WTC11 (cell line): ENCODE data around the gene CNKSR3. TPM values are rescaled to one million over a fixed set of nuclear protein-coding genes. Genes with fewer than 3 reads are reported as not detected.

Experiments
- ATAC-seq: fragments of 200-7000 bp; cut with Tn5 transposase; 2 replicates; pipeline ENCODE4 v1.10.0; 2021; ENCODE audit warnings: mild to moderate bottlenecking, moderate library complexity
- CTCF ChIA-PET: fragments of 300-600 bp; sonication (Branson Sonifier 250); formaldehyde crosslinking; loops from one replicate; lab custom pipeline; 2021; ENCODE audit warnings: antibody characterized with exemption; lab: Charles Lee
- POLR2A ChIA-PET: fragments of 350-600 bp; sonication (Branson Sonifier 250); formaldehyde crosslinking; loops from one replicate; lab custom pipeline; 2021; ENCODE audit warnings: antibody characterized with exemption; lab: Charles Lee
- DNase-seq: peaks from one replicate; pipeline ENCODE4 v3.0.0; 2021; ENCODE audit warnings: low spot score
- H3K27ac Mint-ChIP-seq: 2 replicates; pipeline ENCODE4 v1.8.0; 2021; ENCODE audit warnings: mixed read lengths
- H3K27me3 Mint-ChIP-seq: 2 replicates; pipeline ENCODE4 v1.8.0; 2021; ENCODE audit warnings: low read depth, mild to moderate bottlenecking, moderate library complexity, mixed read lengths
- H3K36me3 Mint-ChIP-seq: 2 replicates; pipeline ENCODE4 v1.8.0; 2021; ENCODE audit warnings: mixed read lengths
- H3K4me1 Mint-ChIP-seq: 2 replicates; pipeline ENCODE4 v1.8.0; 2022; ENCODE audit warnings: mixed read lengths
- H3K4me3 Mint-ChIP-seq: 2 replicates; pipeline ENCODE4 v1.8.0; 2021; ENCODE audit warnings: mild to moderate bottlenecking, moderate library complexity, mixed read lengths
- H3K9me3 Mint-ChIP-seq: 2 replicates; pipeline ENCODE4 v1.8.0; 2021; ENCODE audit warnings: mixed read lengths
- AR ChIP-seq: fragments of 250-450 bp; sonication (Bioruptor Pico); IDR thresholded peaks from 2 replicates; pipeline ENCODE4 v1.9.0; 2021; ENCODE audit warnings: mild to moderate bottlenecking
- ATF3 ChIP-seq: sonication (generic); formaldehyde crosslinking; conservative IDR thresholded peaks from 2 replicates; pipeline ENCODE4 v1.8.1; 2022; ENCODE audit warnings: mild to moderate bottlenecking, missing genetic modification reagents
- CREB1 ChIP-seq: sonication (generic); formaldehyde crosslinking; IDR thresholded peaks from 2 replicates; pipeline ENCODE4 v1.8.0; 2023; ENCODE audit warnings: mild to moderate bottlenecking, missing genetic modification reagents
- GTF2I ChIP-seq: fragments of 250-450 bp; sonication (Bioruptor Pico); conservative IDR thresholded peaks from 2 replicates; pipeline ENCODE4 v1.4.0; 2021; ENCODE audit warnings: mild to moderate bottlenecking
- IRF2 ChIP-seq: sonication (generic); formaldehyde crosslinking; IDR thresholded peaks from 2 replicates; pipeline ENCODE4 v1.8.0; 2022; ENCODE audit warnings: low read depth, missing genetic modification reagents, borderline replicate concordance
- MXD4 ChIP-seq: fragments of 250-450 bp; sonication (Bioruptor Pico); IDR thresholded peaks from 2 replicates; pipeline ENCODE4 v1.8.0; 2021; ENCODE audit warnings: mild to moderate bottlenecking, moderate library complexity, borderline replicate concordance
- NFYB ChIP-seq: sonication (generic); formaldehyde crosslinking; conservative IDR thresholded peaks from 2 replicates; pipeline ENCODE4 v1.8.0; 2022; ENCODE audit warnings: low read depth, missing genetic modification reagents
- NR2C2 ChIP-seq: sonication (generic); formaldehyde crosslinking; IDR thresholded peaks from 2 replicates; pipeline ENCODE4 v1.8.0; 2022; ENCODE audit warnings: mild to moderate bottlenecking, missing genetic modification reagents
- RELA ChIP-seq: sonication (generic); formaldehyde crosslinking; IDR thresholded peaks from 2 replicates; pipeline ENCODE4 v1.8.1; 2022; ENCODE audit warnings: missing genetic modification reagents, mild to moderate bottlenecking, borderline replicate concordance
- SOX15 ChIP-seq: fragments of 250-450 bp; sonication (Bioruptor Pico); IDR thresholded peaks from 2 replicates; pipeline ENCODE4 v1.9.0; 2021; ENCODE audit warnings: mild to moderate bottlenecking
- SP1 ChIP-seq: sonication (generic); formaldehyde crosslinking; conservative IDR thresholded peaks from 2 replicates; pipeline ENCODE4 v1.8.1; 2022; ENCODE audit warnings: missing genetic modification reagents
- ZNF138 ChIP-seq: sonication (generic); formaldehyde crosslinking; conservative IDR thresholded peaks from 2 replicates; pipeline ENCODE4 v1.8.1; 2022; ENCODE audit warnings: mild to moderate bottlenecking, moderate library complexity, missing genetic modification reagents
- total RNA-seq: library from RNA; stranded (reverse); gene quantifications from 3 replicates; pipeline ENCODE4 v1.2.3, GENCODE V29; 2021
- TF ChIP-seq, protein P1 (sequence below): fragments of 250-450 bp; sonication (Bioruptor Pico); conservative IDR thresholded peaks from 2 replicates; pipeline ENCODE4 v1.9.0; 2021; ENCODE audit warnings: mild to moderate bottlenecking
- TF ChIP-seq, protein P2 (sequence below): fragments of 250-450 bp; sonication (Bioruptor Pico); IDR thresholded peaks from 2 replicates; pipeline ENCODE4 v2.1.2; 2022; ENCODE audit warnings: mild to moderate bottlenecking, moderate library complexity
- TF ChIP-seq, protein P3 (sequence below): sonication (generic); formaldehyde crosslinking; IDR thresholded peaks from 2 replicates; pipeline ENCODE4 v1.8.0; 2022; ENCODE audit warnings: missing genetic modification reagents
- TF ChIP-seq, protein P4 (sequence below): sonication (generic); formaldehyde crosslinking; IDR thresholded peaks from 2 replicates; pipeline ENCODE4 v1.8.0; 2022; ENCODE audit warnings: mild to moderate bottlenecking, missing genetic modification reagents
- TF ChIP-seq, protein P5 (sequence below): sonication (generic); formaldehyde crosslinking; IDR thresholded peaks from 2 replicates; pipeline ENCODE4 v1.8.0; 2023; ENCODE audit warnings: missing genetic modification reagents, mild to moderate bottlenecking, borderline replicate concordance
- TF ChIP-seq, protein P6 (sequence below): sonication (generic); formaldehyde crosslinking; IDR thresholded peaks from 2 replicates; pipeline ENCODE4 v1.8.1; 2023; ENCODE audit warnings: mild to moderate bottlenecking, missing genetic modification reagents

The CNKSR3 gene
- total RNA-seq, 1 experiment from 2014 or later: 5.7 TPM

GRCh38 chr6:154445417-154445816, 65.1 kb downstream of the CNKSR3 start:
- no peaks in the 10 kb centered on the region for H3K9me3 Mint-ChIP-seq
- H3K27me3 Mint-ChIP-seq: no peaks in the 10 kb centered on the region
- TF ChIP-seq SOX15 (CRISPR knock-in tag) (no peak), ZNF138 (CRISPR knock-in tag) (no peak), IRF2 (CRISPR knock-in tag) (no peak), MXD4 (no peak), SP1 (no peak), CREB1 (CRISPR knock-in tag) (no peak), NFYB (no peak), RELA (CRISPR knock-in tag) (no peak), GTF2I (no peak), AR (CRISPR knock-in tag) (no peak), ATF3 (CRISPR knock-in tag) (no peak), NR2C2 (CRISPR knock-in tag) (no peak)
- TF ChIP-seq, protein P1, sequence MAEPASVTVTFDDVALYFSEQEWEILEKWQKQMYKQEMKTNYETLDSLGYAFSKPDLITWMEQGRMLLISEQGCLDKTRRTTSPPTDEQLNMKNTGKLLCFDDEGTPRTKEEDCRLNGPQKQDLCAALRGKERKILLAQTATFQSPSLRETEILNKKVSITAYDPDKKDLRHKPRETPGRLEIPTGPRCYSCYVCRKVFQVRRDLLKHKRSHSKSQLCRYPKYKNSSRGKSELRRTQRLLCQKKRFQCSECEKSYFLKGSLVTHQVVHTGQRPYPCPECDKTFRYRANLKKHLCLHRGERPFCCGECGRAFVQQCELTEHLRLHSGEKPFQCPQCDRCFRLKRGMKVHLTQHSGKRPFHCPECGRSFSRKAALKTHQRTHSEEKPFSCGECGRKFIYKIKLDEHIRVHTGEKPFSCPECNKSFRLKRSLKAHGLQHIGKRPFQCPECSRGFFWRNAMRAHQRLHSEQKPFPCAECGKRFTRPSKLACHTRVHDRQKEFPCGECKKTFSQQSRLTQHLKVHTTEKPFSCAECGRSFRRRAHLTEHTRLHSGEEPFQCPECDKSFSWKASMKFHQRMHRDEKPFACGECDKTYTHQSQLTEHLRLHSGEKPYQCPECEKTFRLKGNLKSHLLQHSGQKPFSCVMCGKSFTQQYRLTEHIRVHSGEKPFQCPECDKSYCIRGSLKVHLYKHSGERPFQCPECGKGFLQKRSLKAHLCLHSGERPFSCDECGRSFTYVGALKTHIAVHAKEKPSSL (CRISPR knock-in tag): no peak
- TF ChIP-seq, protein P2, sequence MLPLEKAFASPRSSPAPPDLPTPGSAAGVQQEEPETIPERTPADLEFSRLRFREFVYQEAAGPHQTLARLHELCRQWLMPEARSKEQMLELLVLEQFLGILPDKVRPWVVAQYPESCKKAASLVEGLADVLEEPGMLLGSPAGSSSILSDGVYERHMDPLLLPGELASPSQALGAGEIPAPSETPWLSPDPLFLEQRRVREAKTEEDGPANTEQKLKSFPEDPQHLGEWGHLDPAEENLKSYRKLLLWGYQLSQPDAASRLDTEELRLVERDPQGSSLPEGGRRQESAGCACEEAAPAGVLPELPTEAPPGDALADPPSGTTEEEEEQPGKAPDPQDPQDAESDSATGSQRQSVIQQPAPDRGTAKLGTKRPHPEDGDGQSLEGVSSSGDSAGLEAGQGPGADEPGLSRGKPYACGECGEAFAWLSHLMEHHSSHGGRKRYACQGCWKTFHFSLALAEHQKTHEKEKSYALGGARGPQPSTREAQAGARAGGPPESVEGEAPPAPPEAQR (CRISPR knock-in tag): no peak
- TF ChIP-seq, protein P3, sequence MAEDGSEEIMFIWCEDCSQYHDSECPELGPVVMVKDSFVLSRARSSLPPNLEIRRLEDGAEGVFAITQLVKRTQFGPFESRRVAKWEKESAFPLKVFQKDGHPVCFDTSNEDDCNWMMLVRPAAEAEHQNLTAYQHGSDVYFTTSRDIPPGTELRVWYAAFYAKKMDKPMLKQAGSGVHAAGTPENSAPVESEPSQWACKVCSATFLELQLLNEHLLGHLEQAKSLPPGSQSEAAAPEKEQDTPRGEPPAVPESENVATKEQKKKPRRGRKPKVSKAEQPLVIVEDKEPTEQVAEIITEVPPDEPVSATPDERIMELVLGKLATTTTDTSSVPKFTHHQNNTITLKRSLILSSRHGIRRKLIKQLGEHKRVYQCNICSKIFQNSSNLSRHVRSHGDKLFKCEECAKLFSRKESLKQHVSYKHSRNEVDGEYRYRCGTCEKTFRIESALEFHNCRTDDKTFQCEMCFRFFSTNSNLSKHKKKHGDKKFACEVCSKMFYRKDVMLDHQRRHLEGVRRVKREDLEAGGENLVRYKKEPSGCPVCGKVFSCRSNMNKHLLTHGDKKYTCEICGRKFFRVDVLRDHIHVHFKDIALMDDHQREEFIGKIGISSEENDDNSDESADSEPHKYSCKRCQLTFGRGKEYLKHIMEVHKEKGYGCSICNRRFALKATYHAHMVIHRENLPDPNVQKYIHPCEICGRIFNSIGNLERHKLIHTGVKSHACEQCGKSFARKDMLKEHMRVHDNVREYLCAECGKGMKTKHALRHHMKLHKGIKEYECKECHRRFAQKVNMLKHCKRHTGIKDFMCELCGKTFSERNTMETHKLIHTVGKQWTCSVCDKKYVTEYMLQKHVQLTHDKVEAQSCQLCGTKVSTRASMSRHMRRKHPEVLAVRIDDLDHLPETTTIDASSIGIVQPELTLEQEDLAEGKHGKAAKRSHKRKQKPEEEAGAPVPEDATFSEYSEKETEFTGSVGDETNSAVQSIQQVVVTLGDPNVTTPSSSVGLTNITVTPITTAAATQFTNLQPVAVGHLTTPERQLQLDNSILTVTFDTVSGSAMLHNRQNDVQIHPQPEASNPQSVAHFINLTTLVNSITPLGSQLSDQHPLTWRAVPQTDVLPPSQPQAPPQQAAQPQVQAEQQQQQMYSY (CRISPR knock-in tag): no peak
- TF ChIP-seq, protein P4, sequence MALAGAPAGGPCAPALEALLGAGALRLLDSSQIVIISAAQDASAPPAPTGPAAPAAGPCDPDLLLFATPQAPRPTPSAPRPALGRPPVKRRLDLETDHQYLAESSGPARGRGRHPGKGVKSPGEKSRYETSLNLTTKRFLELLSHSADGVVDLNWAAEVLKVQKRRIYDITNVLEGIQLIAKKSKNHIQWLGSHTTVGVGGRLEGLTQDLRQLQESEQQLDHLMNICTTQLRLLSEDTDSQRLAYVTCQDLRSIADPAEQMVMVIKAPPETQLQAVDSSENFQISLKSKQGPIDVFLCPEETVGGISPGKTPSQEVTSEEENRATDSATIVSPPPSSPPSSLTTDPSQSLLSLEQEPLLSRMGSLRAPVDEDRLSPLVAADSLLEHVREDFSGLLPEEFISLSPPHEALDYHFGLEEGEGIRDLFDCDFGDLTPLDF (CRISPR knock-in tag): no peak
- TF ChIP-seq, protein P5, sequence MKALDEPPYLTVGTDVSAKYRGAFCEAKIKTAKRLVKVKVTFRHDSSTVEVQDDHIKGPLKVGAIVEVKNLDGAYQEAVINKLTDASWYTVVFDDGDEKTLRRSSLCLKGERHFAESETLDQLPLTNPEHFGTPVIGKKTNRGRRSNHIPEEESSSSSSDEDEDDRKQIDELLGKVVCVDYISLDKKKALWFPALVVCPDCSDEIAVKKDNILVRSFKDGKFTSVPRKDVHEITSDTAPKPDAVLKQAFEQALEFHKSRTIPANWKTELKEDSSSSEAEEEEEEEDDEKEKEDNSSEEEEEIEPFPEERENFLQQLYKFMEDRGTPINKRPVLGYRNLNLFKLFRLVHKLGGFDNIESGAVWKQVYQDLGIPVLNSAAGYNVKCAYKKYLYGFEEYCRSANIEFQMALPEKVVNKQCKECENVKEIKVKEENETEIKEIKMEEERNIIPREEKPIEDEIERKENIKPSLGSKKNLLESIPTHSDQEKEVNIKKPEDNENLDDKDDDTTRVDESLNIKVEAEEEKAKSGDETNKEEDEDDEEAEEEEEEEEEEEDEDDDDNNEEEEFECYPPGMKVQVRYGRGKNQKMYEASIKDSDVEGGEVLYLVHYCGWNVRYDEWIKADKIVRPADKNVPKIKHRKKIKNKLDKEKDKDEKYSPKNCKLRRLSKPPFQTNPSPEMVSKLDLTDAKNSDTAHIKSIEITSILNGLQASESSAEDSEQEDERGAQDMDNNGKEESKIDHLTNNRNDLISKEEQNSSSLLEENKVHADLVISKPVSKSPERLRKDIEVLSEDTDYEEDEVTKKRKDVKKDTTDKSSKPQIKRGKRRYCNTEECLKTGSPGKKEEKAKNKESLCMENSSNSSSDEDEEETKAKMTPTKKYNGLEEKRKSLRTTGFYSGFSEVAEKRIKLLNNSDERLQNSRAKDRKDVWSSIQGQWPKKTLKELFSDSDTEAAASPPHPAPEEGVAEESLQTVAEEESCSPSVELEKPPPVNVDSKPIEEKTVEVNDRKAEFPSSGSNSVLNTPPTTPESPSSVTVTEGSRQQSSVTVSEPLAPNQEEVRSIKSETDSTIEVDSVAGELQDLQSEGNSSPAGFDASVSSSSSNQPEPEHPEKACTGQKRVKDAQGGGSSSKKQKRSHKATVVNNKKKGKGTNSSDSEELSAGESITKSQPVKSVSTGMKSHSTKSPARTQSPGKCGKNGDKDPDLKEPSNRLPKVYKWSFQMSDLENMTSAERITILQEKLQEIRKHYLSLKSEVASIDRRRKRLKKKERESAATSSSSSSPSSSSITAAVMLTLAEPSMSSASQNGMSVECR (CRISPR knock-in tag): no peak
- TF ChIP-seq, protein P6, sequence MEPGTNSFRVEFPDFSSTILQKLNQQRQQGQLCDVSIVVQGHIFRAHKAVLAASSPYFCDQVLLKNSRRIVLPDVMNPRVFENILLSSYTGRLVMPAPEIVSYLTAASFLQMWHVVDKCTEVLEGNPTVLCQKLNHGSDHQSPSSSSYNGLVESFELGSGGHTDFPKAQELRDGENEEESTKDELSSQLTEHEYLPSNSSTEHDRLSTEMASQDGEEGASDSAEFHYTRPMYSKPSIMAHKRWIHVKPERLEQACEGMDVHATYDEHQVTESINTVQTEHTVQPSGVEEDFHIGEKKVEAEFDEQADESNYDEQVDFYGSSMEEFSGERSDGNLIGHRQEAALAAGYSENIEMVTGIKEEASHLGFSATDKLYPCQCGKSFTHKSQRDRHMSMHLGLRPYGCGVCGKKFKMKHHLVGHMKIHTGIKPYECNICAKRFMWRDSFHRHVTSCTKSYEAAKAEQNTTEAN (CRISPR knock-in tag): no peak
- no peaks in the 10 kb centered on the region for H3K4me1 Mint-ChIP-seq
- CTCF ChIA-PET: interaction anchor here (1.2 kb wide), 1 partner anchor 12 kb away, joined by 3 read pairs; no protein-coding TSS in a partner anchor
- POLR2A ChIA-PET: no interaction called here
- DNase-seq (no peak), ATAC-seq (no peak)
- no peak overlapping the region for H3K4me3 Mint-ChIP-seq
- H3K36me3 Mint-ChIP-seq: no peaks in the 10 kb centered on the region
- no peak overlapping the region for H3K27ac Mint-ChIP-seq
